Activated gamma-delta T cell (primary cell): ENCODE results near the gene GSTA4.
A peak's percentile ranks its signal among the peaks of the same experiment; 100 is the strongest.

Experiments used
- DNase-seq: peaks from one replicate; lab custom pipeline; 2025; lab: John Stamatoyannopoulos, UW
- total RNA-seq, 2 donors: gene quantifications; one replicate each; lab custom pipeline; 2026; lab: John Stamatoyannopoulos, UW

Gene GSTA4
- 0.51 to 1.5 reads per million in 2 donors for total RNA-seq

- DNase-seq, result peak; percentile 71
These were observed at the start of gene GSTA4 for GRCh38 chr6:52995089-52995912. Gene GSTA4, minus strand, starts transcription at chr6:52995284. Its CDS starts 1,041 bp downstream, at chr6:52994243.

- DNase-seq, result no peak
These were observed 49.5 kb upstream of the GSTA4 start for GRCh38 chr6:53044572-53044971.

GRCh38 chr6:53044071-53044470, 49.0 kb upstream of the GSTA4 start:
- no peak for DNase-seq

- DNase-seq, result no peak
These were observed 48.5 kb upstream of the GSTA4 start for GRCh38 chr6:53043581-53043980.

GRCh38 chr6:53042112-53042511, 47.0 kb upstream of the GSTA4 start:
- no peak for DNase-seq

GRCh38 chr6:53041356-53041755, 46.3 kb upstream of the GSTA4 start:
- no peak for DNase-seq

GRCh38 chr6:53038596-53038995, 43.5 kb upstream of the GSTA4 start:
- DNase-seq, result no peak

GRCh38 chr6:53038141-53038540, 43.1 kb upstream of the GSTA4 start:
- DNase-seq, result no peak

- DNase-seq, result no peak
These were observed 40.6 kb upstream of the GSTA4 start for GRCh38 chr6:53035549-53036213.

GRCh38 chr6:53033764-53034163, 38.7 kb upstream of the GSTA4 start:
- DNase-seq, result no peak

GRCh38 chr6:53032849-53033248, 37.8 kb upstream of the GSTA4 start:
- DNase-seq, result no peak

GRCh38 chr6:53031281-53031680, 36.2 kb upstream of the GSTA4 start:
- no peak for DNase-seq

- DNase-seq, result no peak
These were observed 34.7 kb upstream of the GSTA4 start for GRCh38 chr6:53029761-53030160.

GRCh38 chr6:53029257-53029656, 34.2 kb upstream of the GSTA4 start:
- DNase-seq, result no peak

GRCh38 chr6:53028467-53028866, 33.4 kb upstream of the GSTA4 start:
- no peak for DNase-seq

GRCh38 chr6:53027131-53027718, 32.1 kb upstream of the GSTA4 start:
- DNase-seq, result no peak

- DNase-seq, result no peak
These were observed 31.4 kb upstream of the GSTA4 start for GRCh38 chr6:53026526-53026925.

- no peak for DNase-seq
These were observed 28.2 kb upstream of the GSTA4 start for GRCh38 chr6:53023323-53023722.

- no peak for DNase-seq
These were observed 25.1 kb upstream of the GSTA4 start for GRCh38 chr6:53020005-53020744.

GRCh38 chr6:53018446-53018845, 23.4 kb upstream of the GSTA4 start:
- no peak for DNase-seq

GRCh38 chr6:53015486-53015885, 20.4 kb upstream of the GSTA4 start:
- DNase-seq, result no peak

GRCh38 chr6:53014744-53015143, 19.7 kb upstream of the GSTA4 start:
- DNase-seq, result no peak
